A172 (cell line): Measurements from ENCODE around the gene SMYD5. TPM values are rescaled to one million over a fixed set of nuclear protein-coding genes. Genes with fewer than 3 reads are reported as not detected.
"Not testable (repeated sequence)": the region's sequence is repeated elsewhere in the genome, so short reads cannot be mapped to it uniquely, and the experiment has no call there.

Source experiments
- DNase-seq: peaks from one replicate; pipeline ENCODE4 v3.0.0-alpha.2; 2015; ENCODE audit warnings: low spot score
- total RNA-seq: library from RNA; depleted of rRNA; stranded (reverse); fragments of >200 nt; shearing (Covaris generic); gene quantifications from 2 replicates; pipeline ENCODE4 v1.2.3, GENCODE V29; 2014

Gene SMYD5
- total RNA-seq, 1 experiment from 2014 or later: 33.1 TPM

DNA sequence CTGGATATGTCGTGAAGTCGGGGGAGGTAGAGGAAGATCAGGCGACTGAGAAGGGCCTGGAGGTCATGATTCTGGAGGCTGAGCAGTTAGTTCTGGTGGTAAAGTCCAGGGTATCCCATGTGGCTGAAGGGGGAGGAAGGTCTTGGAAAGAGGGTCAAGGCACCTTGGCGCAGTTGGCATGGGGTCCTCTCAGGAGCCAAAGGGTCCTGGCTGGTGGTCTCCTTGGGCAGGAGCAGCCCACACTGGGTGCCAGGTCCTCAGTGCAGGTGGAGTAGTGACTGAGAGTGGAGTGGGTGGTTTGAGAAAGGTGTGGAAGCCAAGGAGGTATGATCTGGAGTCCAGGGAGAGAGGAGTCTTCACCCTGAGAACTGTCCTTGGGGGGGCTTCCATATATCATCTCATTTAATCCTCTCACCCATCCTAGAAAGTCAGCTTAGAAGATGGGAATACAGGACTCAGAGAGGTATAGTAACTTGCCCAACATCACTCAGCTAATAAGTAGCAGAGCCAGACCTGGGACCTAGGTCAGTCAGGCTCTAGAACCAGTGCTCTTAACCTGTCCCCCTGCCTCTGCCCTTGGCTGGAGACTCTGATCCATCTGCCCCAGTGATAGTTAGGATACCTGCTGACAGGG, 45.8 kb downstream of the SMYD5 start:
- DNase-seq: no peak

DNA sequence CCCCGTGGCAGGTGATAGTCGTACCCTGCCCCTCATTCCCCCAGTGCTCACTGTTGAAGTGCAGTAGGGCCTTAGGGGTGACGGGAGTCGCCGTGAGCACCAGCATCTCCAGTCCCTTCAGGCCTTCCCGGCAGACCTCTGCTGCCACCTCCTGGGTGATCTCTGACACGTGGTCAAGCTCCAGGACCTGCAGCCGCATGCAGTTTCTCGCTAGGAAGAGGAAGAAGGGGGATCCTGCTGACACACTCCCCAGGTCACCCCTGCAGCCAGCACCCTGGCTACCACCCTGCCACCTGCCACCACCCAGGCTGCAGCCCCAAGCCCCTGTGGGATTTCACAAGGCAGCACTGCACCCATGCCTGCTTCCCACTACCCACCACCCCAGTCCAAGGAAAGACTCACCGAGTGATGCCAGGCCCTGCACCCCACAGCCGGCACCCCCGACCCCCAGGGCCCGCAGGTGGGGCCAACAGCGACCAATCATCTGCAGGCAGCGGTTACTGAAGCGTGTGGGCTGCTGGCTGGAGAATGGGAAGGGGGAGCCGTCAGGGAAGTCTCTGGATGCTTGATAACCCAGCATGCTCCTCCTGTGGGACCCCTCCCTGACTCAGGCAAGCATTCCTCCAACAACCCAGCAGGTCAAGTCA, 46.4 kb downstream of the SMYD5 start:
- no peak for DNase-seq

DNA sequence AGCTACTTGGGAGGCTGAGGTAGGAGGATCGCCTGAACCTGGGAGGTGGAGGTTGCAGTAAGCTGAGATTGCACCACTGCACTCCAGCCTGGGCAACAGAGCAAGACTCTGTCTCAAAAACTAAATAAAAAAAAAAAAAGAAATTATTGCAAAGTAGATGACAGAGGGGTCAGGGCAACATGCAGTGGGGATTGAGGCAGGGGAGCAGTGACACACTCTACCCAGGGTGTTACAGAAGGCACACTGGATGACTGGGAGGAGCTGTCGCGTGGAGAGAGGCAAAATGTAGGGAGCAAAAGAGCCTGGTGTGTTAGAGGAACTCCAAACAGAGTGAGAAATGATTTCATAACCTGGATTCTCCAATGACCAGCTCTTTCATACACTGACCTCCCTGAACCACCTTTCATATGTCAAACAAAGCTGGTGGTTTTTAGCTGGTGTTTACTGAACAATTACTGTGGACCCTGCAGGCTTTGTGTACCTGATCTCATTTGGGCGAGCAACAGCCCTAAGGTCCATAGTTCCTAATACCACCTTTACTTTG, 48.1 kb downstream of the SMYD5 start:
- no peak for DNase-seq

DNA sequence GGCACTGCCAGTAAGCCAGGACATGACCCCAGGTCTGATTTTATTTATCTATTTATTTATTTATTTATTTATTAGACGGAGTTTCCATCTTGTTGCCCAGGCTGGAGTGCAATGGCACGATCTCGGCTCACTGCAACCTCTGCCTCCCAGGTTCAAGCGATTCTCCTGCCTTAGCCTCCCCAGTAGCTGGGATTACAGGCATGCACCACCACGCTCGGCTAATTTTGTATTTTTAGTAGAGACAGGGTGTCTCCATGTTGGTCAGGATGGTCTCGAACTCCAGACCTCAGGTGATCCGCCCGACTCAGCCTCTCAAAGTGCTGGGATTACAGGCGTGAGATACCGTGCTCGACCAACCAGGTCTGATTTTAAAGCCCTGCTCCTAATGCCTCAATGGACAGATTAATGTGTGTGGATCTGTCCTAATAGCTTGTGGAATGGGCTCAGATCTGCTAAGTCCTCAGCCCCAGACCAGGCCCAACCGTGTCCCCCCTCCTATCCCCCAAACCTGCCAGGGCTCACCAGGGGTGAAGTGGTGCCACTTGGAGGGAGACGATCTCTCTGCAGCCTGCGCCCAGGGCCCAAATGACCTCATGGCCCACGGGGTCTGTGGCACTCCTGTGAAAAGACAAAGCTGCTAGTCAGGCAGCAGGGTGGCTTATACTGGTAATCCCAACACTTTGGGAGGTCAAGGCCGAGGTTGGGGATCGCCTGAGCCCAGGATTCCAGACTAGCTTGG, 48.8 kb downstream of the SMYD5 start:
- not testable (repeated sequence) for DNase-seq

DNA sequence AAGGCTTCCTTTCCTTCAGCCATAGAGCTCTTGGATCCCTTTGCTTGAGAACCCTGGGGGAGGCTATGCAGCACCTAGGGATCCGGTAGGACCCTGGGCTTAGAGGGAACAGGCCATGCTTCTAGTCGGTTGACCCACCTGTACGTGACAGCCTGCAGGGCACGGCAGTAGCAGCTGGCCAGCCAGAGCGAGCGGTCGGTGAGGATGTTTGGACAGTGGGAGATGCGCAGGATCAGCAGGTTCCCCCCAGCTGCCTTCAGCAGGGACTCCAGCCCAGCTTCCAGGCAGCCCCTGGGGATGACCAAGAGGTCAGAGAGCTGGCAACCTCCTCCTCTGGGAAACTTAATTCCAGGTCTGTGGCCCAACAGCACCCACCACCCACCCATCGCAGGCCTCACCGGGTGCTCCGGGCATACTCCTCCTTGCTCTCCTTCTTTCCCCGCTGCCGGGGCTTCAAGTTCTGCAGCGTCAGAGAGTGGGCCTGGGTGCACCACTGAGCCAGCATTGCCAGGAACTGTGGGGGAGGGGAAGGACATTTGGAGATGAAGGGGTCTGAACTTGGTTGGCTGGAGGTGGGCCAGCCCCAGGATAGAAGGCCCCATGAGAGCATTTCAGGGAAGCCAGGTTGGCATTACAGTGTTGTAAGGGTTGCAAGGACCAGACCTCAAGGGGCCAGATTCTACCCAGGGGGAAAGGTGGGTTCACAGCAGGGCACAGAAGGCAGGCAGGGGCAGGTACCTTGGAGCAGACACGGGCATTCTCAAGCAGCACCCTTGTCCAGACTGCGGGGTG, 49.7 kb downstream of the SMYD5 start:
- no peak for DNase-seq

DNA sequence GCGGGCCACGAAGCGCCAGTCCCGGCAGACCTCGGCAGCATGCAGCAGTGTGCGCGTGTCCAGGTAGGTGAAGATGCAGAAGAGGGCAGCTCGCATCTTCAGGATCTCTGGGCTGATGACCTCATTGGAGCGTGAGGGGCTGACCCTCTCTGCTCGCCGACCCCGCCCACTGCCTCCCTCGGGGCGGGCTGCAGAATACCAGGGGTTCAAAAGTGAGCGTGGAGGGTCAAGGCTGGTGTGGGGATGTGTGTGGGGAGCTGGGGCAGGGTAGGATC, 50.2 kb downstream of the SMYD5 start:
- DNase-seq: no peak

DNA sequence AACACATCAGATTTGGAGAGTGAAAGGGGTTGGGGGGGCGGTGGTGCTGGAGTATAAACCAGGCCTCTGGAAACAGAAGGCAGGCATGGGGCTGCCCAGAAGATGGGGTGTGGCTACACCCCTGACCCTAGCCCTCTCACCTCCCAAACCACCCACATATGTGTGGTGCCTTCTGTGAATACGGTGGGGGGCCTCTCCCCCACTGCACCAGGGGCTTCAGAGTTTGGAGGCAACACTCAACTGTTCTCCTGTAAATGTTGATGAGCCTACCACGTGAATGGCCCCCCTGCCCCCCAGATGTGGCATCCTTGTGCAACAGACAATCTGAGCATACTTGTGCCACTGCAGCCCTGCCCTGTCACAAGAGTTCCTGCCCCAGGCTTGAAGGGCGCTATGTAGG, 50.7 kb downstream of the SMYD5 start:
- DNase-seq: no peak

DNA sequence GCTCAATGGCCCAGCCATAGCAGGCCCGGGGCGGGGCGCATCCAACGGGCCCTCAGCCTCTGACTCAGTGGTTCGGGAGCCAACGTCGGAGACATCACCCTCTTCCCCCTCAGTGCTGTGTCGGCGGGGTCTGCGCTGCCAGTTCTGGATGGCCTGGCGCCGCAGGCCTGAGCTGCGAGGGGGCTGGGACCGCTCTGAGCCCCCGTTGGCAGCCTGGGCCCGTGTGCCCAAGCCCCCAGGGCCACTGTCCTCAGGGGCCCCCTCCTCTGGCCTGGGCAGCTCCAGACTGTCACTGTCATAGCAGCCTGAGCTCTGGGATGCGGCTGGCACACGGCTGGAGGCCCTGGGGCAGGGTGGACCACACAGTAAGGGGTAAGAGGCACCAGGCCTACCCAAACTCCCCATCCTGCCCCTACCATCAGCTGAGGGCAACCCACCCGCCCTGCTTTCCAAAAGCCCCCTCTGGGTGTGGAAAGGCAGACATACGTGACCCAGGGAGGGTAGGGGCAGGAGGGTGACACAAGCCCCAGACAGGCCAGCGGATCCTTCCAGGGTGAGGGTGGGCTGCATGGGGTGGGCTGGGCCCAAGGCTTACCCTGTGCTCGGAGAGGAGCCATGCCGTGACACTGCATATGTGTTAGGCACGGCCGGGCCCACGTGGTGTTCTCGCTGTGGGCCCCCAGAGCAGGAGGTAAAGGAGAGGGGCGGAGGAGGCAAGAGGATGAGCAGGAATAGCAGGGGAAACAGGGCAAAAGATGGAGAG, 51.4 kb downstream of the SMYD5 start:
- DNase-seq: no peak

DNA sequence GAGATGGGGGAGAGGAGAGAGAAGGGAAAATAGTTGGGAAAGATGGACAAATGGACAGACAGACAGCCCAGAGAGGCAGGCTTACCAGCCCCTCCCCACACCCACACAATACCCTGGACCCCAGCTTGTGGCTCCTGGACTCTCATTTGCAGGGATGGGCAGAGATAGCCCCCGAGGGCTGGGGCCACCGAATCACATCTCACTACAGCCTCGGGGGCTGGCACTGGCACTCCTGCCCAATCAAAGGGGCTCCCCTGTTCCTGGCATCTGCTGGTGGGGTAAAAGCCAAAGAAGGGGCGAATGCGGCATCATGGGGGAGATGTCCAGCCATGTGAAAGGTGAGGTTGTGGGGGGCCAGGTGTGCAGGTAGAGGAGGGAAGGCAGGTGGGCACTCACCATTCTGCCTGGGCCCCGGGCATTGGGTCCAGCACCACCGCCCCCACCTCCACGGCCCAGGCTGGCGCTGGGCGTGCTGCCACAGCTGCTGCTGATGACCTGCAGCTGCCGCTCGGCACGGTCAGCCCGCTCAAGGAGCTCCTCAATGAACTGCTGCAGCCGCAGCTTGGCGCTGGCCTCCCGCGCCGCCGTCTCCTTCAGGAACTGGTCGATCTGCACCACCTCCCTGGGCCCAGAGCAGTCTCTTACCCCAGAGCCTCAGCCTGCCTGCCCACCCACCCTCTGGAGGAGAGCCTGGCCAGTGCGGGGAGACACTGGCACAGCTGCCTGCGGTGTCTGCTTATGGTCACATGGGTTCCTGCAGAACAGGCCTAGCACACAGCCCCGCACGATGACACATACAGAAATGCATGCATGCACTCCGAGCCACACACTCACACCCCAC, 52.2 kb downstream of the SMYD5 start:
- DNase-seq: no peak

DNA sequence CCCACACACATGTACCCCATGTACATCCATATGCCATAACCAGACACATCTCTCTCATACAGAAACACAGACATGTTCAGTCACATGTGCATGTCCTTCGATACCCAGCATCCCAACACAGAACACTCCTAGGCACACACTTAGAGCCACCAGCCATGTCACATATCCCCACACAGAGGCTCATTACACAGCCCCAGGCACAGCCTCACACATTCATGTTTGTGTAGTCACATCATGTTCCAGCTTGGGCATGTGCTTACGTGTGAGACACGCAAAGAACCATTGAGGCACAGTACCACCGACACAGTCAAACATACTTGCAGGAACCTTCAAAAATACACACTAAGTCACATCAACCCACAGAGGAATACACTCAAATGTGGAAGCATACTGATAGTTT, 53.0 kb downstream of the SMYD5 start:
- no peak for DNase-seq

DNA sequence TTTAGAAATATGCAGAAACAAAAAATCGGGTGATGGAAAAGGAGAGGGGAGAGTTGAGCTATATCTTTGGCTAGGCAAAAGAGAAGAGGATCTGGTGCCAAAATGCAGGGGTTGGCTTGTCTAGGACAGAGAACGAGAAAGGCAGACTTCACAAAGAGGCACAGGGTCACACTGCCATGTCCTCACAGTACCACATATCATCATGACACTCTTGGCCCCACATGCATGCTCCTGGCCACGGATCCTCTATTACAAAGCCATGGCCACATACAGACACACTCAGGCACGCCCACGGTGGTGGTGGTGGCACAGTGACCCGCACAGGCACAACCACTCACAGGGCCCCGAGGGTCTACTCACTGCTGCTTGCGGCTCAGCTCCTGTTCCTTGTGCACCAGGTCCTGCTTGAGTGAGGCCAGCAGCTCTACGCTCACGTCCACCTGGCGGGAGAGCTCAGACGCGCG, 54.4 kb downstream of the SMYD5 start:
- DNase-seq: no peak

DNA sequence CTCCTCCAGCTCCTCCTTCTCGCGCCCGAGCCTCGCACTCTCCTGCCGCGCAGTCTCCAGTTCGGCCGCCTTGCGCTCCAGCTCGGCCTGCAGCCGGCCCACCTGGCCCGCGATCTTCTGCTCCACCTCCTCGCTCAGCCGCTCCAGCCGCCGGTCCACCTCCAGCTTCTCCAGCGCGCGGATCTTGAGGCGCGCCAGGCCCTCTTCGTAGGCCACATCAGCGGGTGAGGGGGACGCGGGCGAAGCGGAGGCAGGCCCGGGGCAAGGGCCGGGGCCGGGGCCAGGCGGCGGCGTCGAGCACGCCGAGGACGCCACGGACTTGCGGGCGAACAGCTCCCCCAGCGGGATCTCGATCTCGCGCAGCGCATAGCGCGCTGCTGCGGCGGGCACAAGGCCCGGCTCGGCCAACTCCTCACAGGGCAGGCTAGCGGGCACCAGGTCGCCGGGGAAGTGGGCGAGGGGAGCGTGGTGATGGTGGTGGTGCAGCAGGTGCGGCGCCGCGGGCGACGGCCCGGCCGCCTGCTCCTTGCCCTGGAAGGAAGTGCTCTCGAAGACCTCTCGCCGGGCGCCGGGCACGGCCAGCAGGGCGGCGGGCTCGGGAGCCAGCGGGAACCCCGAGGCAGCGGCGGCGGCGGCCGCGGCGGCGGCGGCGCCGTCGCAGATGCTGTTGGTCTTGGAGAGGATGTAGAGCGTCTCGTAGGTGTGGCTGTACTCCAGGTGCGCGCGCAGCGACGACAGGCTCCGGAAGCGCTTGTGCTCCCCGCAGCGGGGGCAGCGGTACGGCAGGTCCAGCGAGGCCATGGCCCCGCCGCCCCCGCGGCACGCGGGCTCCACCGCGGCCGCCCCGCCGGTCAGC, 55.0 kb downstream of the SMYD5 start:
- DNase-seq: no peak

DNA sequence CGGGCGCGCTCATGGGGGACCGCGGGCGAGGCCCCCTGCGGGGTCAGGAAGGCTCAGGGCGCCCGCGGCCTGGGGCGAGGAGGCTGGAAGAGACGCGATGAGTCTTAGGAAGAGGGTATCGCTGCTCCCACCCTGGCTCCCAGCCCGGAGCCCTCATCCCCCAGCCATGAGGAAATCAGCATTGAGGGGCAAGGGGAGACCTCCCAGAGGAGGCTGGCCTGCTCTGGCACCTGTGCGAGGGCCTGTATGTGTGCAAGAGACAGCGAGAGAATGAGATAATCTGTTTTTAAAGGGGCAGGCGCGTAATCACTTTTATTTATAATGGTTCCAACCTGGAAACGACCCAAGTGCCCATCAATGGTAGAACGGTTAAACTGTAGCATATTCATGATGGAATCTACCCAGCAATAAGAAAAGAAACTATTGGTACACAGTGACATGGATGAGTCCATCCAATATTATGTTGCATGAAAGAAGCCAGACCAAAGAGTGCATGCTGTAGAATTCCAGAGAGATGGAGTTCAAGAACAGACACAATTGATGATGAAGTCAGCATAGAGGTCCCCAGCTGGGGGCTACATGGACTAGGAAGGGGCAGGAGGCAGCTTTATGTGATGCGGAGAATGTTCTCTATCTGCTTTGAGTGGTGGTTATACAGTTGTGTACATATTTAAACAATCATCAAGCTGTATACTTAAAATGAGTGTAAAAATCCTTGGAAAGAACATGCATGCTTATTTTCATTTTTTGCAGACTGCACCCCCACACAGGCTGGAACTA, 55.8 kb downstream of the SMYD5 start:
- no peak for DNase-seq

DNA sequence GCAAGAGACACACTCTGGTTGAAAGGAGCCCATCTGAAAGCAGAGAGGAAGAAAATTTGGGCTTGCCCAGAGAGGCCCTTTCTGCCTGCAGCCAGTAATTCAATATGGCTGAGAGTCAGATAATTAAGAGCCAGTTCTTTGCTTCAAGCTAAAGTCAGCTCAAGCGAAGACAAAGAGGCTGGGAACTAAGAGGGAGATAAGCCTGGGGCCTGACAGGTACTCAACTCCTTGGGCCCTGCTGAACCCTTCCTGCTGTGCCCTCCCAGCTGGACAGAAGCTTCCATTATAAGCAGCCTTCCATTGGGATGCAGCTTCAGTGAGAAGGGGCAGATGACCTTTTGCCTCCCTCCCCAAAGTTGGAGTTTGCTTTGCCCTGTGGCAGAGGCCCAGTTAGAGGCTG, 58.2 kb downstream of the SMYD5 start:
- no peak for DNase-seq
